Measurements from ENCODE around the gene URI1.

Gene URI1

DNA sequence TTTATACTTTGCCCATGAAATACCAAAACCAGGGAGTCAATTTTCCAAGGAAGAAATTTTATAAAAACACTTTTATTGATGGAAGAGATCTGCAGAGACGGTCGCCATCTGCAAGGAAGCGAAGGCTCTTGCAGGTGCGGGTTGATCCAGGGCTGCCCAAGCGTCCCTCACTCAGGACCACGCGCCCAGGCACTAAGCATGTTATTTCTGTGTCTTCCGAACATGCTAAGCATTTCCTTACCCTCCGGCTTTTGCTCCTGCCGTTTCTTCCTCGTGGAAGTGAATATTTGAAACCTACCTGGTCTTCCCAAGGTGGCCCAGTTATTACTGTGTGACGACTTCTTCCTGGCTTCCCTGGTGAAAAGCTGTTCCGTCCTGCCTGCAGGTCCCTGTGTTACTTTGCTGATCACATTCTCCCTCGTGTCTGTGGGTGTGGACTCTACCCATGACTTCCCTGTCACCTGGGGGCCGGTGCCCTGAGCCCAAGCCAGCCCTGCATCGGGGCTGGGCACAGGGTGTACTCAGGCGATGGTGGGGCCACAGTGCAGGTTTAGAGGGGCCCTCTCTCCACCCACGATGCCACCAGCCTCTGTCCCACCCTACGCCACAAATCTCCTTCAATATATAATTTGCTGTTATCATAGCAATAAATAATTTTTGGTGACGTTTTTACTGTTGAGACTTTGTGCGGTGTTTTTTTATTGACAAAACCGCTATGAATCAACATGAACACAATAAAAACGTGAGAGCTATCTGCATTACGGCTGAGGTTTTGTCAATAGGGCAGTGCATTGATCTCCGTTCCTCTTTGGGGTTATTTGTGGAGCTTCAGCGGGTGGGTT lies 119.4 kb downstream of the URI1 start:
- DNase-seq: no peak

DNA sequence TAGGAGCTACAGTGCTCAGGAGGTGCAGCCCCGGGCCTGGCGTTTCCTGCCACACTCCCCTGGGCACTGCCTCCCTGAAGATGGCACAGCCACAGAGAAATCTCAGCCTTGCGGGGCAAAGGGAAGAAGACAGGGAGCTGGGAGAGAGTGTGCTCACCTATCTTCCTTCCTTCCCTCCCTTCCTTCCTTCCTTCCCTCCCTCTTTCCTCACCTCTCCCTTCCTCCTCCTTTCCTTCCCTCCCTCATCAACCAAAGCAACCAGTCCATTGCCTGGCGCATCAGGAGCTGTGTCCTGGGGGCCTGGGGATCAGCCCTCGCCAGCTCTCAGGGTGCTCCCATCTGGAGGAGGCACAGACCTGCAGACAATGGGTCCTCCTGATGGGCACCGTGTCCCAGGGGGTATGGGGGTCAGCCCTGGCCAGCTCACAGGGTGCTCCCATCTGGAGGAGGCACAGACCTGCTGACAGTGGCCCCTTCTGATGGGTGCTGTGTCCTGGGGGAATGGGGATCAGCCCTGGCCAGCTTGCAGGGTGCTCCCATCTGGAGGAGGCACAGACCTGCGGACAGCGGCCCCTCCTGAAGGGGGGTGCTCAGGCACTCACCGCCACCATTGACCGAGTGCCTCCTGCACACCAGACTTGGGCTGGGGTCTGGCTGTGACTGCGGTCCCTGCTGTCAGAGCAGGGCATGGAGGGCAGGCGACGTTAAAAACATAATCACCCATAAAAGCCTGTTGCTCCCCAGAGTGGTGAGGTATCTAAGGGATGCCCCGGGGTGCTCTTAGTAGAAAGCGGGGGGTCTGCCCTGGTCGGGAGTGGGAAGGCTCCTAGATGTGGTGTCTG lies 120.2 kb downstream of the URI1 start:
- DNase-seq: no peak

DNA sequence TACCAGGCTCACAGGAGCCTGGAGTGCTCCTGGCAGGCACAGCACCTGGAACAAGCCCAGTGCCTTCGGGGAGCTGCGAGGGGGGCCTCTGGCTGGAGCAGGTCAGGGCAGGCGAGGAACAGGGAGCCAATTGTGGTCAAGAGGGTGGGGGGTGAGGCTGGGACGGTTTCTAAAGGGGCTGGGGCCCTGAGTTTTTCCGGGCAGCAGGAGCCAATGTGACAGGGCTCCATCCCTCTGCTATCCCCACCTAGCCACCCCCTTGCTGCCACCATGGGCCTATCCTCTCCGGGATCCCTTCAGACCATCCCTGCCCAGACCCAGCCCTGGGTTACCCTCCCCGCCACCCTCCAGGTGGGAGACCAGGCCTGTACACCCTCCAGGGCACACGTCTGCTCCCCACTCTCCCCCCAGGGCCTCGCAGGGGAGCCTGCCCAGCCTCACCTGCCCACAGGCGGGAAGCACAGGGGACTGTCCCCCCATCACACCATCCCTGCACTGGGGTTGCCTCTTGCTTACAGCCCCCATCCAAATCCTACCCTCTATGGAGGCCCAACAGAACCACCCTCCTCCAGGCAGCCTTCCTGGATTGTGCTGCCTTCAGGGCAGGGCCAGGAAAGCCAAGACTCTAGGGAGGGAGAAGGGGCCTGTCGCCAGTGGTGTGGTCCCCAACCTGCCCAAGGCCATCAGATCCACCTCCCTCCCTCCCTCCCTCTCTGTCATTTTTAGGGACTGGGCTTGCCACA lies 121.0 kb downstream of the URI1 start:
- DNase-seq: no peak

DNA sequence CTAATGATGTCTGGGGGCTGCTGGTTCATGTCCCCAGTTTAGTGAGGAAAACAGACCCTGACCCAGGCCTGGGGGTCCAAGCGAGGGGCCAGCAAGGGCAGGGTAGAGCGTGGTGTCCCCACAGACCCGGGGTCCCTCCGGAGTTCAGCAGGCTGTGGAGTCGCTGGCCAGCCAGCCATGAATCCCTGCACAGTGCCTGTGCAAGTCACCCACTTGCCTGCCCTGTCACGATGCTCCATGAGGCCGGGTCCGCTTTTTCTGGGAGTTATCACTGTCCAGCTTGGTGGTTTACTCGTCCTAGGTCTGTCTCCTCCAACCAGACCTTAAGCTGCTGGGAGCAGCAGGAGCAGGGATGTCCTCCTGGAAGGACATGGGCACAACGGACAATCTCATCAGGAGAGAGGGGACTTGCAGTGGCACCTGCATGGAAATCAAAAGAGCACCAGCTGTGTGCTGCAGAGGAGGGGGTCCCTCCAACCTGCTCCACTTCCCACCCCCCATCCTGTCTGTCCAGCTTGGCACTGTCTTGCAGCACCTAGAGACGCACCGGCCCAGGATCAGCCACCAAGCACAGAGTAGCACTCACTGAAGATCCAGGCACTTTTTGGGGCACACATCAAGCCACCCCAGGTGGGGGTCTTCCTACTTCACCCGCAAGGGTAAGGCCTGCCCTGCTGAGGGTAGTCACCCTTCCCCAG lies 121.8 kb downstream of the URI1 start:
- DNase-seq: no peak

DNA sequence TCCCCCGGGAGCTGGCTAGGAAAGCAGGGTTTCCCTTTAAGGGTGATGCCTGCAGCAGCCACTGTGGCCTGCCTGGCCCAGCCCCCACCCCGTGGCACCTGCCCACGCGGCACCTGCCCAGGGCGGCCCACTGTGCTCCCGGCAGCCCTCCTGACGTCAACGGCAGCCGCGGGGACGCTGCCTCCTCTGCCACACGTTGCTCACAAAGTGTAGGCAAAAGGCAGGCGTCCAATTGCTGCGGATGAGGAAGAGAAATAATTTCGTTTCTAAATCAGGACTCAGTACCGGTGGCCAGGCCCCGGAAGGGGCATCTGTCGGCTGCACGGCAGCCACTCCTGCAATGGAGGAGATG lies 122.3 kb downstream of the URI1 start:
- DNase-seq: no peak

DNA sequence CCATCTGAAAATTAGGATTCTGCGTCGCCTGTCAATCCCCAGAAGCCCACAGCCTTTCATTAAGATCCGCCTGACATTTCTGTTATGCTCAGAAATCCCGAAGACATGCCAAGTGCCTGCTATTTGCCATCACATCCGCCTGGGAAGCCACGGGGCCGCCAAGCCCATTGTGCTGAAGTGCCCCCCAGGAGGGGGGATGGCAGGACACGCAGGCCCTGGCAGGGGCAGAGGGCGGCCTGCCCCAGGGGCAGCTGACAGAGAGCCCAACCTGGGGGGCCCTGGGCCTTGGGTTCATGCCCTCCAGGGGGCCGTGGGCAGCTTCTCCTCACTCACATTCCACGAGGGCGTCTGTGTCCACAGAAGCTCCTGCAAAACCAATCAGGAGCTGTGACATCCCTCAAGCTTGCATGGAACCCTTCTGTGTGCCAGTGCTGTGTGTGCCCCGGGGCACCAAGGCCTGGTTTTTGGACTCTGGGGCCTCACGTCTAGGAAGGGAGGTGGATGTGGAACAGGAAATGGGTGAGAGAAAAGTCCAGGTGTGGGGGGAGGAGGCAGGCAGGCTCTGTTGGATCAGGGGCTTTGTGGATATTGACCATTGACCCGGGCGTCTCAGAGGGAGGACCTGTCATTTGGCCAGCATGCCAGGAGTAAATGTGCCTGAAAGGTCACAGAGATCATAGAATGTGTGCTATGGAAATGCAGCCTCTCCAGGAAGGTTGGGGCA lies 122.9 kb downstream of the URI1 start:
- DNase-seq: no peak

DNA sequence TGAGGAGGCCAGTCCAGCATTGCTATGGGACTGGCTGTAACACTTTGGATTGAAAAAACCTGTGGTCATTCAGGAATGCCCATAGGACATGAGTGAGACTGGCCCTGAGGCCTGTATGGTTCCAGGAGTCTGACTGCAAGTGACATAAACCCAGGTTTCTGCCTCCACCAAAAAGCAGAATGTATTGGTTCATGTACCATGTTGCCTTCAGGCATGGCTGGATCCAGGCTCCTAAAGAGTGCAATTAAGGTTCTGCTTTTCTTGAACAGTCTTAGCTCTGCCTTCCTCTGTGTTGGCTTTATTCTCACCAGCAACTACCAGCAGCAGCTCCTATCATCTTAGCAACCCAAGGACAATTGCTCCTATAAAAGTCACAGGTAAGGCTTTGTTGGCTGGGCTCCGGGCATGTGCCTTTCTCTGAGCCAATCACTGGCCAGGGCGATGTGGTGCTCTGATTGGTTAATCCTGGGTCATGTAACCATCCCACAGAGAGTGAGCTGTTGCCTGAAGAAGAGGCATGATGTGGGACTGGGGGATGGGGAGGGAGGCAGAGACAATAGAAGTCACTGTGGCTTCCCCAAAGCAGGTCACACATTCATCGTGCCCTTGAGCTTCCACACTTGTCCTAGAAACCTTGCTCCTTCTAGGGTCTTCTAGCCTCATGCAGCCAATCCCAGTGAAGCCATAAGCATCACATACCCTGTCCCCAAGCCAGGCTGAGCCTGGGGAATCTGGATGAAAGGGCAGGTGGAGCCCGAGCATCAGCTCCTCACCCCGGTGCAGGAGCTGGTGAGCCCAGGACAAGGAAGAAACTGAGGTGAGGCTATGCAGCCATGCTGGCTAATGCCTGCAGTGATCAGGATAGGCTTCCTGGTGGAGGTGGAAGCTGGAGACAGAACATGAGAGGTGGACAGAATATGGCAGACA lies 123.9 kb downstream of the URI1 start:
- no peak for DNase-seq

Data from CD4-positive, alpha-beta T cell treated with Interleukin-4 for 4 hours (primary cell).